Mononuclear cell (primary cell): ENCODE results near the gene HMGCS2. TPM values are rescaled to one million over a fixed set of nuclear protein-coding genes. Genes with fewer than 3 reads are reported as not detected.

Source experiments
- H3K27me3 ChIP-seq: 2 replicates; pipeline ENCODE4 v1.6.0; 2011; ENCODE audit warnings: low read length, control low read depth; ENCODE audit not compliant: insufficient read depth
- H3K4me1 ChIP-seq: 2 replicates; pipeline ENCODE4 v1.5.1; 2011; ENCODE audit warnings: mild to moderate bottlenecking, low read length, control low read depth; ENCODE audit not compliant: insufficient read depth
- H3K4me3 ChIP-seq: 2 replicates; pipeline ENCODE4 v1.5.1; 2011; ENCODE audit warnings: mild to moderate bottlenecking, low read length, moderate library complexity
- H3K9me3 ChIP-seq: 2 replicates; pipeline ENCODE4 v1.5.1; 2011; ENCODE audit warnings: low read depth, mild to moderate bottlenecking, control low read depth, low read length
- total RNA-seq: library from RNA; depleted of rRNA; stranded (reverse); fragments of >200 nt; gene quantifications from one replicate; pipeline ENCODE4 v1.2.3, GENCODE V29; 2012

Gene HMGCS2
- total RNA-seq, 1 donor: not detected

DNA sequence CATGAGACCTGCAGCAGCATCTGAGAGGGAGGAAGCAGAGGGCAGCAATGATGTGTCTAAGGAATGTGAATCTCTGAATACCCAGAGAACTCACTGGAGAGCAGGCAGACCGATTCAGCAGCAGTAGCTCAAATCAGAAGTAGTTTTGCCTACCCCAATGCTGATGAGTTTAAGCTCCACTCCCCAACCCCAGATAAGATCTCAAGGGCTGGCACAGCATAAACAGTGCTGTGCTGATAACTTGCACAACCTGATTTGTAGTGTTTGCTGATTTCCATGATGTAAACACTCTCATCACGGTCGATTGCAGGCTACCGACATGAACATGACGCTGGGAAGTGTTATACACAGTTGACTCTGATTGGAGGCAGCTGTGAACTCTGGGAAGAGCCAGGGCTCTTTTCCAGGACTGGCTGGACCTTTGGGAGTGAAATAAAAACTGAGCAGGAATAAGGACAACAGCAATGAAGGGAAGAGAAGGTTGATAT is 11.2 kb upstream of the HMGCS2 start:
- Histone ChIP-seq H3K4me3 (no peak overlapping the region), H3K9me3 (no peaks in the 10 kb centered on the region), H3K4me1 (peaks cover 23% of the 10 kb centered on the region), H3K27me3 (no peaks in the 10 kb centered on the region)

- H3K4me1 ChIP-seq: peaks cover 16% of the 10 kb centered on the region
- no peak overlapping the region for H3K4me3 ChIP-seq
- H3K27me3 ChIP-seq: no peaks in the 10 kb centered on the region
- no peaks in the 10 kb centered on the region for H3K9me3 ChIP-seq
These were observed 10.3 kb upstream of the HMGCS2 start for GRCh38 chr1:119778886-119779560.

DNA sequence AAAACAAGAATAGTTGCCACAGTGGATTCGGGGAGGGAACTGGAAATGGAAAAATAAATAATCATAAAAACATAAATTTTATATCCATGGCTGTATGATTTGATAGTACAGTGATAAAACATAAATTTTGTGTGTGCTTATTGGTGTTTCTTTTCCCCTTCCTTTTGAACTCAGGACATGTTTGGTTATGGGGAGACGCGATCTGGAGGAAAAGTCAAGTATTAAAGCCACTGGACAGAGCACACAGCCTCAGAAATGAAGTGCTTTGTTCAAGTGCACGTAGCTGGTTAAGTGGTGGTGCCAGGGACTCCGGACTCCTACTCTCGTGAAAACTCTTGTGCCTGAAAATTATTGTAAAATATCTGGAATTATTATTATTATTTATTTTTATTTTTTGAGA is 9.7 kb upstream of the HMGCS2 start:
- H3K9me3 ChIP-seq: no peaks in the 10 kb centered on the region
- no peak overlapping the region for H3K4me3 ChIP-seq

GRCh38 chr1:119774746-119775490 is 6.2 kb upstream of the HMGCS2 start:
- H3K4me1 ChIP-seq: no peaks in the 10 kb centered on the region
- H3K27me3 ChIP-seq: peaks cover 4% of the 10 kb centered on the region
- H3K9me3 ChIP-seq: no peaks in the 10 kb centered on the region
- no peak overlapping the region for H3K4me3 ChIP-seq

More for the DNA sequence above, 9.7 kb upstream of the HMGCS2 start:
- H3K4me1 ChIP-seq: peaks cover 9% of the 10 kb centered on the region
- H3K27me3 ChIP-seq: peaks cover 4% of the 10 kb centered on the region

DNA sequence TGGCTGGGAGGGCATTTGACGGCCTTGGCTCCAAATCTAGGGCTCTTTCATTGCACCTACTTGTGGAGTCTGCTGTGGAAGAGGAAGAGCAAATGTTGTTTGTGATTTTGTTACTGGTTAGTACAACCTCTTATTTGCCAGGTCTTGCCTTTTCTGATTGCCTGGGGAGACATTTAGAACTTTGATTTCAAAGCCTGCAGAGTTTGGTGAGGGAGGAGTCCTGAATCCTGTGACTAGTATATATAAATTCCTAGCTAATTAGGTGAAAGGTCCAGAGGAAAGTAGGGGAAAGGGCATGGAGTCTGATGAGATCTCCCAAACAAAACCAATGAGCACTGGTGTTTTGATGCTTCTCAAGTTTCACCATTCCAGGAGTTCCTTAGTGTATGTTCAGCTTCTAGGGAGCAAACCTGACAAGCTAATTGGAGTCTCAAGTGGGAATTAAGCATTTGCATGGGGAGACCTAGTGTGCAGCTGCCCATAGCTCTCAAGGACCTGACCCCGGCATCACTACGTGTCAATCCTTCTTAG is 5.1 kb upstream of the HMGCS2 start:
- H3K9me3 ChIP-seq: no peaks in the 10 kb centered on the region
- H3K4me3 ChIP-seq: no peak overlapping the region
- H3K4me1 ChIP-seq: no peaks in the 10 kb centered on the region
- peaks cover 4% of the 10 kb centered on the region for H3K27me3 ChIP-seq

- H3K4me3 ChIP-seq: no peak overlapping the region
- H3K9me3 ChIP-seq: no peaks in the 10 kb centered on the region
- H3K27me3 ChIP-seq: peaks cover 4% of the 10 kb centered on the region
- no peaks in the 10 kb centered on the region for H3K4me1 ChIP-seq
These were observed 3.6 kb upstream of the HMGCS2 start for GRCh38 chr1:119772298-119772697.

- no peak overlapping the region for H3K4me3 ChIP-seq
- peaks cover 4% of the 10 kb centered on the region for H3K27me3 ChIP-seq
- H3K9me3 ChIP-seq: no peaks in the 10 kb centered on the region
- H3K4me1 ChIP-seq: no peaks in the 10 kb centered on the region
These were observed 3.1 kb upstream of the HMGCS2 start for GRCh38 chr1:119771770-119772169.

DNA sequence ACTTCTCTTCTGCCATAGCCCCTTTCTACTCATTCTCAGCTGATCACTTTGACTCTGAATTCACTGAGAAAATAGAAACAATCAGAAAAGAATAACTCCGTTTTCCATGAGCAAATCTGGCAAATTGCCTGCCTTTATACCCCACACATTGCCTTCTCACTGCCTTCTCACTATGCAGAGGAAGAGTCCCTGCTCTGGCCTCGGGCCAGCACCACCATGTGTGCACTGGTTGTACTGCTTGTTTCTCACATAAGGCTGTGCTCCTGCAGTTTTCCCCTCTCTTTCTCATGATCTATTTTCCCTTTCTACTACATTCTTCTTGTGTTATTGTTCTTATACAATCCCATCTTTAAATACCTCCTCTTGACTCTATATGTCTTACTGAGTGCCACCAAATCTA is 2.3 kb upstream of the HMGCS2 start:
- Histone ChIP-seq H3K4me3 (no peak overlapping the region), H3K4me1 (no peaks in the 10 kb centered on the region), H3K27me3 (peaks cover 4% of the 10 kb centered on the region), H3K9me3 (no peaks in the 10 kb centered on the region)

DNA sequence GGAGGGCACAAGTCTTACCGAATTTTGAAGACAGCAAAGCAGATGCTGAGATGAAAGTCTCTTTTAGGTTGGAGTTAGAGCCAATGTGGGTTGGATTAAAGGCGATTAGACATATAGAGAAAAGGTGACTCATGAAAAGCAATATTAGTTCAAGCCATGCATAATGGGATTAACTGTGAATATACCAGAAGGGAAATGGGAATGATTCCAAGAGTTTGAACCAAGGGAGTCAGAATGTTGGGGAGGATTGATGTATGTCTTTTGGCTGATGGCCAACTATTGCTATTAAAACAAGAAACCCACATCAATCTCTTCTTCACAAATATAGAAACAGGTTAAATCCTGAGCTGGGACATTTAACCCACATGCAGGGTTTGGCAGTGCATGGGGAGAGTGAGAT is 1.2 kb downstream of the HMGCS2 start:
- Histone ChIP-seq H3K4me3 (no peak overlapping the region), H3K4me1 (no peaks in the 10 kb centered on the region), H3K27me3 (no peaks in the 10 kb centered on the region), H3K9me3 (no peaks in the 10 kb centered on the region)

DNA sequence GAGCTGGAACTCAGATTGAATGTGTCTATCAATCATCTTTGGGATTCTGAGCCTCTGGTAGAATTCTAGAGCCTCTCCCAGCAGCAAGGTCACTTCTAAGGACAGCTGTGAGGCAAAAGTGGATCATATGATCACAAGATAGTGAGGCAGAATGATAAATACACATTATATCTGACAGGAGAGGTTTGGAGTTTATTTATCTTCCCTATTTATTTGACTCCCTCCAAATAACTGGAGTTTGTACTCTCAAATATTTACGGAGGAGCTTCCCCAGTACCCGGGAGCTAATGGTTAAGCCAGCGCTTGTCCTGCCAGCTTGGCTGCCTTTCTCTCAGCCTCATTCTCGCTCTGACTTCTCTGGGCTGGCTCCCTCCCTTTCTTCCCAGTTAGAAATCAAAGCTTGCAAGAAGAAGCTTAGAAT is 2.3 kb downstream of the HMGCS2 start:
- H3K4me3 ChIP-seq: no peak overlapping the region
- H3K27me3 ChIP-seq: no peaks in the 10 kb centered on the region
- no peaks in the 10 kb centered on the region for H3K4me1 ChIP-seq
- H3K9me3 ChIP-seq: no peaks in the 10 kb centered on the region

GRCh38 chr1:119764220-119764619 is 4.5 kb downstream of the HMGCS2 start:
- Histone ChIP-seq H3K4me3 (no peak overlapping the region), H3K4me1 (no peaks in the 10 kb centered on the region), H3K9me3 (no peaks in the 10 kb centered on the region), H3K27me3 (no peaks in the 10 kb centered on the region)

- Histone ChIP-seq H3K4me3 (no peak overlapping the region), H3K9me3 (no peaks in the 10 kb centered on the region), H3K4me1 (no peaks in the 10 kb centered on the region), H3K27me3 (no peaks in the 10 kb centered on the region)
These were observed 5.8 kb downstream of the HMGCS2 start for GRCh38 chr1:119762953-119763352.

GRCh38 chr1:119762409-119762808 is 6.3 kb downstream of the HMGCS2 start:
- H3K4me1 ChIP-seq: no peaks in the 10 kb centered on the region
- H3K4me3 ChIP-seq: no peak overlapping the region
- H3K9me3 ChIP-seq: no peaks in the 10 kb centered on the region
- no peaks in the 10 kb centered on the region for H3K27me3 ChIP-seq

- H3K4me3 ChIP-seq: no peak overlapping the region
- no peaks in the 10 kb centered on the region for H3K9me3 ChIP-seq
- H3K4me1 ChIP-seq: no peaks in the 10 kb centered on the region
- H3K27me3 ChIP-seq: no peaks in the 10 kb centered on the region
These were observed 10.1 kb downstream of the HMGCS2 start for GRCh38 chr1:119758584-119758983.

- Histone ChIP-seq H3K4me3 (no peak overlapping the region), H3K4me1 (no peaks in the 10 kb centered on the region), H3K9me3 (no peaks in the 10 kb centered on the region), H3K27me3 (no peaks in the 10 kb centered on the region)
These were observed 16.1 kb downstream of the HMGCS2 start for GRCh38 chr1:119752592-119752991.
